Globus pallidus (tissue), 1 donor: Measurements from ENCODE around the gene CACNB3.
A peak's percentile ranks its signal among the peaks of the same experiment; 100 is the strongest.
"Not testable (repeated sequence)": the region's sequence is repeated elsewhere in the genome, so short reads cannot be mapped to it uniquely, and the experiment has no call there.

Source experiments
- DNase-seq: peaks from one replicate; pipeline ENCODE4 v3.0.0-alpha.2; 2015; ENCODE audit warnings: low spot score

The CACNB3 gene

DNA sequence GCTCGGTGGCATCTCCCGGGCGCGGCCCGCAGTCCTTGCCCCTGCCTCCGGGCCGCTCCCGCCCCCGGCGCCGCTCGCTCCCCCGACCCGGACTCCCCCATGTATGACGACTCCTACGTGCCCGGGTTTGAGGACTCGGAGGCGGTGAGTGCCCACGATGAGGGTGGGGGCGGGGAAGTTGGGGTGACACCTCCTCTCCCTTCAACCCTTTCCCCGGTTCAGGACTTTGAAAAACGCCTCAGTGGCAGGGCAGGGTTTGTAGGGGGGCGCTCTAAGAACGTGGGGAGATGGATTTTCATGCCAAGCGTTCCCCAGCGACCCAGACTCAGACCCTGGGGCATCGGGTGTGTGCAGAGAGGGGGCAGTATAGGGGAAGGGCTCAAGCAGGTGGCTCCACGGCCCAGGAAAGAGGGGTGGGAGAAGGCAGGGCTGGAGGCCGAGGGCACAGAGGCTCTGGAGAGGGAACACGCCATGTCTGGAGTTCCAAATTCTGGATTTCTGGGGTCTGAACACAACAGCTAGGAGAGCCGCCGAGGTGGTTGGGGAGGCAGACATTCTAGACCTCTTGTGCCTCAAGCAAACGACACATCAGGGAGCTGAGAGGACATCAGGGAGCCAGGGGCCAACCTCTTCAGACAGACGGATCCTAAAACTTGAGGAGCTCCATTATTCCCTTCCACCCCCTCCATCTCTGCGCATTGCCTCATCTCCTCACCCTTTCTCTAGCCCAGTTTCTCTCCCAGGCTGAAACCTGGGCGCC, 715 bp downstream of the CACNB3 start:
- no peak for DNase-seq

DNA sequence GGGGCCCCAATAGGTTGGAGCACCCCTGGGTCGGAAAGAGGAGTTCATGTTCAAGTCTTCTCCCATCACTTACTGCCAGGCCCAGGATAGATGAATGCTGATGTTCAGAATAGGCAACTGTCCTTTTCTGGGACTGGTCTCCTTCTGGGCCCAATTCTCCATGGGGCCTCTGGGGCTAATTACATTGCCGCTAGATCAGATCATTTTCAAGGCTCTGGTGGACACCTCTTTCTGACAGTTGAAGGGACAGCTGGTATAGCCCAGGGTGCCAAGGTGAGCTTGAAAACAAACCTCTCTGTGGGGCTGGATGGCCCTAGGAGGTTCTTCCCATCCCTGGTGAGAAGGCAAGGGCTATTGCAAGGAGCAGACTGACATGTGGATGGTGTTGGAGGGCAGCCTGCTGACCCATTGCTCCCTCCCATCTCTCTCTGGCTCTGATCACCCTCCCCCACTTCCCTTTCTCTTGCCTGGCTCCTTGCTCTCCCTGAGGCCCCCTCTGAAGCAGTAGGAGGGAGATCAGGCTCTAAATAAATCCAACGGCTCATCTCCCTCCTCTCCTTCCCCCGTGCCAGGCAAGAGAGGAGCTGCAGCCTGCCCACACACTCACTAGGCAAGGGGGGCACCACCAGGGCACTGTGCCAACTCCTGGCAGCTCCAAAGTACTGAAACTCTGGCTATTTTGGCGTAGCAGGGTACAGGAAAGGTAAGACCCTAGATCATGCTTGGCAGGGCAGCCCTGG, 1.9 kb downstream of the CACNB3 start:
- DNase-seq, result no peak

DNA sequence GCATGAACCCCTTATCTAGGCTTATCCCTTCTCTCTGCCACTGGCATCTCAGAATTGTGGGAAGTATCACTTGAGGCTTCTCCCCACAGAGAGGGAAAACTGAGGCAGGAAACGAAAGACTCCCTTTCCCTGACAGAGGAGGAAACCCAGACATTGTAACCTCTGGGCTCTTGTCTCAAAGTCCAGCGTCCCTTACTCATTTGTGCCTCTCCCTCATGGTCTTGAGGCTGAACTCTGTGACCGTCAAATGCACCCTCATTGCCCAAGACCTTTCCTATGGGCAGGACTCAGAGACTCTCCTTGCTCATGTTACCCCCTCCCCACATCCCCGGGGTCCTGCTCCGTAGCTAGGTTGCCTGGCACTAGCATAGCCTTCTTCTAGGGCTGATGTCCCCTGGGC, 3.8 kb downstream of the CACNB3 start:
- DNase-seq, result no peak

DNA sequence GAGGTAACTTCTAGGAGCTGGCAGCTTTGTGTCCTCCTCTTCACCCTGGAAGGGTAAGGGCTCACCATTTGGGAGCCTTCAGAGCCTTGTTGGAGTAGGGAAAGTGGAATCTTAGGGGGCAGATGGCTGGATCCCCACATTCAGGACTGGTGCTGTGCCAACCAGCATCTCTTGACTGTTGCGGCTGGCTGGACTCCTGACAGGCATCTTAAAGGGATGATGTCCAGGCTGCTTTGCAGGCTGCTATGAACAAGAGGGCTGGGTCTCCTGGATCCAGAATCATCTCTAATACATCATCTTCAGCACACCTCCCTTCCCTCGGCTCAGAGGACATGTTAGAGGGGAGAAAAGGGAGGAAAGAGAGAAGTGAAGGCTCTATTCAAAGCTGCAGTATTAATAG, 4.4 kb downstream of the CACNB3 start:
- DNase-seq, result no peak

- no peak for DNase-seq
Observed at GRCh38 chr12:48823281-48823680, 5.0 kb downstream of the CACNB3 start.

- DNase-seq, result no peak
Observed at GRCh38 chr12:48824112-48824511, 5.8 kb downstream of the CACNB3 start.

- DNase-seq, result no peak
Observed at GRCh38 chr12:48824905-48825304, 6.6 kb downstream of the CACNB3 start.

DNA sequence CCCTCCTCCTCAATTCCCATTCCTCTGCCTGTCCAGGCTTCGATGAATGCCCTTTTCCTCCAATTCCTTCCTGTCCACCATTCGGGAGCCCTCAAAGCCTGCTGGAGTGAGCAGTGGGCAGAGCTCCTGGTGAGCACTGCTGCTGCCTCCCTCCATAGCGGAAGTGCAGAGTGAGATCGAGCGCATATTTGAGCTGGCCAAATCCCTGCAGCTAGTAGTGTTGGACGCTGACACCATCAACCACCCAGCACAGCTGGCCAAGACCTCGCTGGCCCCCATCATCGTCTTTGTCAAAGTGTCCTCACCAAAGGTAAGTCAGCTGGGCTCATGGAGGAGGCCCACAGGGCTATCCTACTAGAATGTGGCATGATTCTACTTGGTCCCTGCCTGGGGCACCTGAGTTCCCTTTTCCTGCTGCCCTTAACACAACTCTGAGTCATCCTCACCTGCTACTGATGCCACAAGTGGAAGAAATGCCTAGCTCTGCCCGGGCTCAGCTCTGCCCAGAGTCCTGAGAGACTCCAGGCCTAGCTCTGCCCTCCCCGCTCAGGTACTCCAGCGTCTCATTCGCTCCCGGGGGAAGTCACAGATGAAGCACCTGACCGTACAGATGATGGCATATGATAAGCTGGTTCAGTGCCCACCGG, 8.0 kb downstream of the CACNB3 start:
- no peak for DNase-seq

DNA sequence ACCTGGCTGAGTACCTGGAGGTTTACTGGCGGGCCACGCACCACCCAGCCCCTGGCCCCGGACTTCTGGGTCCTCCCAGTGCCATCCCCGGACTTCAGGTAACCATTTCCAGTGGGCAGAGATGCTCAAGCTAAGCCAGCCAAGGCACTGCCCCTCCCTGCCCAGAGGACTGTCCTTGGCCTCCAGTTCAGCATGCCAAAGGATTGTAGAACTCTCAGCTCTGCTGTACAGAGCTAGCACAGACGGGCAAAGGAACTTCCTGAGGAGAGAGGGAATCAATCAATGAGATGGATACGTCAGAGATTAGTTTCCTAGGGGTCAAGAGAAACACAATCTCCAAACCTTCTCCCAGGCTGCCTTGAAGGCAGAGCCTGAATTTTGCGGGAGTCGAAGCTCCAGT, 8.7 kb downstream of the CACNB3 start:
- no peak for DNase-seq

GRCh38 chr12:48827513-48828096, 9.3 kb downstream of the CACNB3 start:
- DNase-seq, result no peak

DNA sequence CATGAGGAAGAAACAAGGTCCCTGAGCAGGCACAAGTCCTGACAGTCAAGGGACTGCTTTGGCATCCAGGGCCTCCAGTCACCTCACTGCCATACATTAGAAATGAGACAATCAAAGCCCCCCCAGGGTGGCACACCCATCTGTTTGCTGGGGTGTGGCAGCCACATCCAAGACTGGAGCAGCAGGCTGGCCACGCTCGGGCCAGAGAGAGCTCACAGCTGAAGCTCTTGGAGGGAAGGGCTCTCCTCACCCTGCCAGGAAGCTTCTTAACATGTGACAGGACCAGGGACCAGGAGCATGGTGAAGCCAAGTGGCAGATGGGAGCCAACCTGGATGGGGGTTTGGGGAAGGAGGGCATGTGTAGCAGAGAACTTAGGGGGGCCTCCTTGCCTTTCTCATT, 10.0 kb downstream of the CACNB3 start:
- DNase-seq, result no peak

- DNase-seq, result no peak
Observed at GRCh38 chr12:48828841-48829575, 10.7 kb downstream of the CACNB3 start.

DNA sequence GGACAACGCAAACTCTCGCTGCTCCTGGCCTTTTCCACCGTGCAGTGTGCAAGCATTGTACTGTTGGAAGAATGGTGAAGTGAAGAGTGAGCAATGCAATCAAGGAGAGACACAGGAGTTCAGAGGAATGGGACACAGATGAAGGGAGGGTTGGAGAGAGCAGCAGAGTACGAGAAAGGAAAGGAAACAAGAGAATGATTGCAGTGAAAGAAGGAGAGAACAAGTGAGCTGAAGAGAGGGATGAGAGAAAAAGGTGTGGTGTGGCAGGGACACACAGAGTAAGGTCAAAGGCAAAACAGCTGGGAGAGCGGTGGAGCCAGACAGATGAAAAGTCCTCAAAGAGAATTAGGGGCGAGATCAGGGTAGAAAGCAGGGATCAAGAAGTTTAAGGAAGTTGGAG, 13.0 kb downstream of the CACNB3 start:
- DNase-seq, result no peak

- no peak for DNase-seq
Observed at GRCh38 chr12:48832321-48833060, 14.2 kb downstream of the CACNB3 start.

DNA sequence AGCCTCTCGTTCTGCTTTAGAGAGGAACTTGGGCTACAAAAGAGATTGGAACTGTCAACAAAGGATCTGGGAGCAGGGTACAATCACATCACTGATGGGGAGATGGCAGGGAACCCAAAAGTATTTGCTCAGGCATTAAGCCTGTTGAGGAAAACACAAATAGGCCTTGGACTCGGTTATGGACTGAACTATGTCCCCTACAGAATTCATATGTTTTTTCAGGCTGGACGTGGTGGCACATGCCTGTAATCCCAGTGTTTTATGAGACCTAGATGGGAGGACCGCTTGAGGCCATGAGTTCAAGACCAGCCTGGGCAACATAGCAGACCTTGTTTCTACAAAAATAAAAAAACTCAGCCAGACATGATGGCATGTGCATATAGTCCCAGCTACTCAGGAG, 19.8 kb downstream of the CACNB3 start:
- no peak for DNase-seq

GRCh38 chr12:48842021-48842420, 23.7 kb downstream of the CACNB3 start:
- not testable (repeated sequence) for DNase-seq

- peak; percentile 98 for DNase-seq
Observed at GRCh38 chr12:48851883-48852733, 33.8 kb downstream of the CACNB3 start, which contains the start of gene DDX23. DDX23 (minus strand) TSS chr12:48852163; CDS start chr12:48845782, 6,381 bp downstream.

GRCh38 chr12:48852734-48853688, 34.7 kb downstream of the CACNB3 start:
- DNase-seq, result peak; percentile 94

DNA sequence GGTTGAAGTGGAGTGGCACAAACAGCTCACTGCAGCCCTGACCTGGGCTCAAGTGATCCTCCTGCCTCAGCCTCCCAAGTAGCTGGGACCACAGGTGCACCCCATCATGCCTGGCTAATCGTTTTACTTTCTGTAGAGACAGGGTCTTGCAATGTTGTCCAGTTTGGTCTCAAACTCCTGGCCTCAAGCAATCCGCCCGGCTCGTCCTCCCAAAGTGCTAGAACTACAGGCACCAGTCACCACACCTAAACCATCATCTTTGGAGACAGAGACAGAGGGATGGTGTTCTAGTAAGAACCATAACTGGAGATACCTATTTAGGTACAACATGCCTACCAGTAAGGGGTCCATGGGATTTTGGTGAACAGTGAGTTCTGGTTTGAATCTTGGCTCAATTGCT, 36.2 kb downstream of the CACNB3 start:
- DNase-seq, result no peak
